ENCODE data around the gene MAGEB17. TPM values are rescaled to one million over a fixed set of nuclear protein-coding genes. Genes with fewer than 3 reads are reported as not detected.

Gene MAGEB17
- total RNA-seq = 1 to 10 TPM in 1 of 4 donors, not detected in 3; 1.6 TPM

GRCh38 chrX:16167181-16167580 is at the start of gene MAGEB17:
Gene MAGEB17, plus strand, starts transcription at chrX:16167481. Its CDS starts 2,902 bp downstream, at chrX:16170383.
- in situ Hi-C loops (cut with MboI; ENCODE audit: low pct_ligation_motif_present in 1 of 4, low pct_unique_long_range_greater_than_20kb in 1 of 4, low sequenced_read_pairs in 3 of 4) = no loop called here
- WGBS, 2 donors (ENCODE audit: low coverage in 1 of 2) = 61% methylated on average over 5 of the region's 5 CpGs; no CpG with 5 or more reads in 1 of the 2 donors
- H3K27me3 ChIP-seq = no peaks in the 10 kb centered on the region
- no peaks in the 10 kb centered on the region for H3K4me1 ChIP-seq
- no peak for TF ChIP-seq EP300 (IDR thresholded peaks at IDR 0.05; ENCODE audit: low read depth)
- no peak for TF ChIP-seq POLR2AphosphoS5 (IDR thresholded peaks at IDR 0.05)
- TF ChIP-seq POLR2A (IDR thresholded peaks at IDR 0.05) = no peak
- no peak for DNase-seq
- intact Hi-C loops (cut with DNase I; ENCODE audit: low total_unique reads) = no loop called here
- no peaks in the 10 kb centered on the region for H3K36me3 ChIP-seq
- H3K4me3 ChIP-seq = no peak within 1 kb of the TSS
- no peak within 1 kb of the TSS for H3K27ac ChIP-seq
- H3K9me3 ChIP-seq = no peaks in the 10 kb centered on the region

DNA sequence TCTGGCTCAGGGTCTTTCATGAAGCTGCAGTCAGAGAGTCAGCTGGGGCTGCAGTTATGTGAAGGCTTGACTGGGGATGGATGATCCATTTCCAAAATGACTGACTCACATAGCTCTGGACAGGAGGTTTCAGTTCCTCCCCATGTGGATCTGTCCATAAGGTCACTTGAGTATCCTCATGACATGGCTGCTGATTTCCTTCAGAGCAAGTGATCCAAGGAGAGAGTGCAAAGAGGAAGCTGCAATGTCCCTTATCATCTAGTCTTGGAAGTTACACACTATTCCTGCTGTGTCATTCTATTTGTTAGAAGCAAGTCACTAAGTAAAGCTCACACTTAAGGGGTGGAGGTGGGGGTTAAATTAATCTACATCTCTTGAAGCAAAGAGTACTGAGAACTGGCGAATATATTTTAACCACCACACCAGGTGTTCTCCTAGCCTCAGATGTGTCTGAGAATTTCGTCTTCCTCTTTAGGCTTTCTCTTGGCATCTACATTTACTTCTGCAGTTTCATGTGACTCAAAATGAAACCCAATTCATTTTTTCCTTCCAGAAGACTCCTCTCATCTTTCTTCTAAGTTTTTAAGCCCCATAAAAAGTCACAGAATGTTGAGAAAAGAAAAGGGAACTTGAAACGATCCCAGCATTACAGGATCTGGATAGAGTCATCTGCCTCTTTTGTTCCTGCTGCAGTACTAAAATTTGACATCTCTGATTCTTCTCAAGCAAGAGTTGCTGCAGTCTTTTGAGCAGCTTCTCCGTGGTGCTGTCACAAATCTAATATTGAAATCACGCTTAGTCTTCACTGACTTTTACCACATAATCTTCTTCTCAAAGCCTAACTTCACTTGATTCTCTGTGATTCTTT is 47.7 kb upstream of the MAGEB17 start:
- Histone ChIP-seq H3K27ac (peak overlapping the region in 2 of 4 donors; percentile 16 to 44), H3K4me3 (no peak overlapping the region), H3K36me3 (no peaks in the 10 kb centered on the region), H3K4me1 (no peaks in the 10 kb centered on the region), H3K9me3 (no peaks in the 10 kb centered on the region), H3K27me3 (no peaks in the 10 kb centered on the region)
- WGBS, 2 donors (ENCODE audit: low coverage in 1 of 2) = 47 to 68% methylated on average over 4 to 5 of the region's 5 CpGs
- in situ Hi-C loops (cut with MboI; ENCODE audit: low pct_ligation_motif_present in 1 of 4, low pct_unique_long_range_greater_than_20kb in 1 of 4, low sequenced_read_pairs in 3 of 4) (no loop called here), intact Hi-C loops (cut with DNase I; ENCODE audit: low total_unique reads) (no loop called here)
- no peak for DNase-seq
- no peak for TF ChIP-seq POLR2A (IDR thresholded peaks at IDR 0.05)
- TF ChIP-seq POLR2AphosphoS5 (IDR thresholded peaks at IDR 0.05) = peak in 2 of 3 donors; percentile 31 to 66
- TF ChIP-seq, protein P1, sequence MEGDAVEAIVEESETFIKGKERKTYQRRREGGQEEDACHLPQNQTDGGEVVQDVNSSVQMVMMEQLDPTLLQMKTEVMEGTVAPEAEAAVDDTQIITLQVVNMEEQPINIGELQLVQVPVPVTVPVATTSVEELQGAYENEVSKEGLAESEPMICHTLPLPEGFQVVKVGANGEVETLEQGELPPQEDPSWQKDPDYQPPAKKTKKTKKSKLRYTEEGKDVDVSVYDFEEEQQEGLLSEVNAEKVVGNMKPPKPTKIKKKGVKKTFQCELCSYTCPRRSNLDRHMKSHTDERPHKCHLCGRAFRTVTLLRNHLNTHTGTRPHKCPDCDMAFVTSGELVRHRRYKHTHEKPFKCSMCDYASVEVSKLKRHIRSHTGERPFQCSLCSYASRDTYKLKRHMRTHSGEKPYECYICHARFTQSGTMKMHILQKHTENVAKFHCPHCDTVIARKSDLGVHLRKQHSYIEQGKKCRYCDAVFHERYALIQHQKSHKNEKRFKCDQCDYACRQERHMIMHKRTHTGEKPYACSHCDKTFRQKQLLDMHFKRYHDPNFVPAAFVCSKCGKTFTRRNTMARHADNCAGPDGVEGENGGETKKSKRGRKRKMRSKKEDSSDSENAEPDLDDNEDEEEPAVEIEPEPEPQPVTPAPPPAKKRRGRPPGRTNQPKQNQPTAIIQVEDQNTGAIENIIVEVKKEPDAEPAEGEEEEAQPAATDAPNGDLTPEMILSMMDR (IDR thresholded peaks at IDR 0.05) = no peak

- intact Hi-C loops (cut with DNase I; ENCODE audit: low total_unique reads) (no loop called here), in situ Hi-C loops (cut with MboI; ENCODE audit: low pct_ligation_motif_present in 1 of 4, low pct_unique_long_range_greater_than_20kb in 1 of 4, low sequenced_read_pairs in 3 of 4) (no loop called here)
- Histone ChIP-seq H3K4me3 (no peak overlapping the region), H3K4me1 (no peaks in the 10 kb centered on the region), H3K36me3 (no peaks in the 10 kb centered on the region), H3K27me3 (no peaks in the 10 kb centered on the region), H3K27ac (peak overlapping the region in 1 of 4 donors; percentile 44), H3K9me3 (no peaks in the 10 kb centered on the region)
- TF ChIP-seq, protein P1 (IDR thresholded peaks at IDR 0.05) = no peak
- TF ChIP-seq EP300 (IDR thresholded peaks at IDR 0.05; ENCODE audit: low read depth) = no peak
- TF ChIP-seq POLR2A (IDR thresholded peaks at IDR 0.05) = no peak
- TF ChIP-seq POLR2AphosphoS5 (IDR thresholded peaks at IDR 0.05) = no peak
- DNase-seq = no peak
- WGBS, 2 donors (ENCODE audit: low coverage in 1 of 2) = 78 to 96% methylated on average over 3 of the region's 3 CpGs
Measured at GRCh38 chrX:16120431-16120830, 46.9 kb upstream of the MAGEB17 start.

GRCh38 chrX:16123222-16123786 is 44.0 kb upstream of the MAGEB17 start, which contains the start of gene GRPR:
Gene GRPR, plus strand, starts transcription at chrX:16123565. Its CDS starts 389 bp downstream, at chrX:16123954.
- DNase-seq = peak; percentile 77
- 0% methylated on average over 6 of the region's 6 CpGs; no CpG with 5 or more reads in 1 of the 2 donors for WGBS, 2 donors (ENCODE audit: low coverage in 1 of 2)
- no peak for TF ChIP-seq EP300 (IDR thresholded peaks at IDR 0.05; ENCODE audit: low read depth)
- TF ChIP-seq, protein P1 (IDR thresholded peaks at IDR 0.05) = peak; percentile 49 to 68 (median 56)
- Histone ChIP-seq H3K4me3 (no peak within 1 kb of the TSS), H3K4me1 (no peaks in the 10 kb centered on the region), H3K9me3 (no peaks in the 10 kb centered on the region), H3K27me3 (no peaks in the 10 kb centered on the region), H3K27ac (no peak within 1 kb of the TSS), H3K36me3 (no peaks in the 10 kb centered on the region)
- in situ Hi-C loops (cut with MboI; ENCODE audit: low pct_ligation_motif_present in 1 of 4, low pct_unique_long_range_greater_than_20kb in 1 of 4, low sequenced_read_pairs in 3 of 4) = no loop called here
- intact Hi-C loops (cut with DNase I; ENCODE audit: low total_unique reads) = no loop called here

Data from transverse colon (tissue), 4 donors.